H1 (cell line): ENCODE data around the gene NBAS. TPM values are rescaled to one million over a fixed set of nuclear protein-coding genes. Genes with fewer than 3 reads are reported as not detected.

Experiments used
- ASH2L ChIP-seq: fragments of 200-600, 300-600 bp; sonication (generic); IDR thresholded peaks from one replicate; pipeline ENCODE4 v1.7.1; 2017; ENCODE audit warnings: low read length
- BCL11A ChIP-seq, 2 experiments: IDR thresholded peaks; one replicate each; pipeline ENCODE4 v1.6.1; 2011; ENCODE audit warnings: low read depth in 2 of 2, low read length in 2 of 2, mild to moderate bottlenecking in 2 of 2
- FOSL1 ChIP-seq: IDR thresholded peaks from 2 replicates; pipeline ENCODE4 v1.6.1; 2011; ENCODE audit warnings: mild to moderate bottlenecking, low read depth, low read length, moderate library complexity; ENCODE audit not compliant: insufficient read depth
- KDM5A ChIP-seq: fragments of 200-600 bp; IDR thresholded peaks from 2 replicates; pipeline ENCODE4 v1.7.1; 2012; ENCODE audit warnings: mild to moderate bottlenecking, low read length, inconsistent platforms, mixed read lengths
- RBBP5 ChIP-seq: IDR thresholded peaks from 2 replicates; pipeline ENCODE4 v1.7.1; 2012; ENCODE audit warnings: low read depth, mild to moderate bottlenecking, inconsistent platforms, low read length, moderate library complexity, borderline replicate concordance
- SAP30 ChIP-seq: fragments of 300-600 bp; sonication (generic); IDR thresholded peaks from 2 replicates; pipeline ENCODE4 v1.7.1; 2012; ENCODE audit warnings: low read length, moderate library complexity, mild to moderate bottlenecking, inconsistent platforms; ENCODE audit not compliant: insufficient read depth, insufficient replicate concordance
- SRF ChIP-seq: IDR thresholded peaks from 2 replicates; pipeline ENCODE4 v1.6.1; 2011; ENCODE audit warnings: mild to moderate bottlenecking, low read depth, low read length, moderate library complexity
- TEAD4 ChIP-seq: IDR thresholded peaks from 2 replicates; pipeline ENCODE4 v1.6.1; 2012; ENCODE audit warnings: low read depth, low read length, inconsistent platforms, mixed read lengths
- polyA plus RNA-seq, 7 experiments: library from polyadenylated mRNA; depleted of rRNA in 3 of 7; stranded (reverse) in 5 of 7; unstranded in 2 of 7; fragments of >200 nt in 5 of 7; fragments of 200-250 nt in 2 of 7; gene quantifications; 1 replicate in 5 of 7; 2 replicates in 1 of 7; 4 replicates in 1 of 7; pipeline versions ENCODE4 v1.2.1 to v1.2.3, GENCODE V29; 2011 to 2013; ENCODE audit warnings: missing spikeins in 2 of 7, mixed read lengths in 2 of 7
- total RNA-seq: library from RNA; stranded (reverse); fragmentation: NEBNext Ultra II Directional; extraction: Animal tissue kit (Norgen Biotek cat#: 25700); gene quantifications from 2 replicates; pipeline ENCODE4 v1.2.1, GENCODE V29; 2021
- TF ChIP-seq, protein P1 (sequence below): fragments of 300-600 bp; sonication (generic); IDR thresholded peaks from 2 replicates; pipeline ENCODE4 v1.7.1; 2012; ENCODE audit warnings: low read length, moderate library complexity, mild to moderate bottlenecking, inconsistent platforms; ENCODE audit not compliant: insufficient replicate concordance
- TF ChIP-seq, protein P2 (sequence below): IDR thresholded peaks from 2 replicates; pipeline ENCODE4 v1.6.1; 2011; ENCODE audit warnings: low read length, improper control_type of control experiment

NBAS gene
- total and polyA plus RNA-seq, 2 of the 8 experiments (the other 6 are each of a cell fraction or from before 2014, with no cell fraction given), result 19.6 to 34.8 TPM

DNA sequence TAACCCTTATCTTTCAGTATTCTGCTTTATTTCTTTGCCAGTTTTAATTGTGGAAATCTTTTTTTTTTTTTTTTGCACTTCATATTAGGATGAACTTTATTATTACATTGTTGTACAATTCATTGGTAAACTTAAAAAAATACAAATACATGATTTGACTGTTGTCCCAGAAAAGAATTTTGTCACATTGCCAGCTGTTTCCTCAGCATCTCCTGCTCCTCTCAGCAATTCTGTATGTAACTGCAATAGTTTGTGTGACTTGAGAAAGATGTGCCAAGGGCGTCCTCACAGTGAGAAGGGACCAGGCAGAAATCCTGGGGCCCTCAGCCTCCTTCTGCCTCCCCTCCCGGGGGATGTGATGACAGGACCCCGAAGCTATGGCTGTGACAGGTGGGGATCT, 254.4 kb downstream of the NBAS start (continued):
- TF ChIP-seq, protein P1, sequence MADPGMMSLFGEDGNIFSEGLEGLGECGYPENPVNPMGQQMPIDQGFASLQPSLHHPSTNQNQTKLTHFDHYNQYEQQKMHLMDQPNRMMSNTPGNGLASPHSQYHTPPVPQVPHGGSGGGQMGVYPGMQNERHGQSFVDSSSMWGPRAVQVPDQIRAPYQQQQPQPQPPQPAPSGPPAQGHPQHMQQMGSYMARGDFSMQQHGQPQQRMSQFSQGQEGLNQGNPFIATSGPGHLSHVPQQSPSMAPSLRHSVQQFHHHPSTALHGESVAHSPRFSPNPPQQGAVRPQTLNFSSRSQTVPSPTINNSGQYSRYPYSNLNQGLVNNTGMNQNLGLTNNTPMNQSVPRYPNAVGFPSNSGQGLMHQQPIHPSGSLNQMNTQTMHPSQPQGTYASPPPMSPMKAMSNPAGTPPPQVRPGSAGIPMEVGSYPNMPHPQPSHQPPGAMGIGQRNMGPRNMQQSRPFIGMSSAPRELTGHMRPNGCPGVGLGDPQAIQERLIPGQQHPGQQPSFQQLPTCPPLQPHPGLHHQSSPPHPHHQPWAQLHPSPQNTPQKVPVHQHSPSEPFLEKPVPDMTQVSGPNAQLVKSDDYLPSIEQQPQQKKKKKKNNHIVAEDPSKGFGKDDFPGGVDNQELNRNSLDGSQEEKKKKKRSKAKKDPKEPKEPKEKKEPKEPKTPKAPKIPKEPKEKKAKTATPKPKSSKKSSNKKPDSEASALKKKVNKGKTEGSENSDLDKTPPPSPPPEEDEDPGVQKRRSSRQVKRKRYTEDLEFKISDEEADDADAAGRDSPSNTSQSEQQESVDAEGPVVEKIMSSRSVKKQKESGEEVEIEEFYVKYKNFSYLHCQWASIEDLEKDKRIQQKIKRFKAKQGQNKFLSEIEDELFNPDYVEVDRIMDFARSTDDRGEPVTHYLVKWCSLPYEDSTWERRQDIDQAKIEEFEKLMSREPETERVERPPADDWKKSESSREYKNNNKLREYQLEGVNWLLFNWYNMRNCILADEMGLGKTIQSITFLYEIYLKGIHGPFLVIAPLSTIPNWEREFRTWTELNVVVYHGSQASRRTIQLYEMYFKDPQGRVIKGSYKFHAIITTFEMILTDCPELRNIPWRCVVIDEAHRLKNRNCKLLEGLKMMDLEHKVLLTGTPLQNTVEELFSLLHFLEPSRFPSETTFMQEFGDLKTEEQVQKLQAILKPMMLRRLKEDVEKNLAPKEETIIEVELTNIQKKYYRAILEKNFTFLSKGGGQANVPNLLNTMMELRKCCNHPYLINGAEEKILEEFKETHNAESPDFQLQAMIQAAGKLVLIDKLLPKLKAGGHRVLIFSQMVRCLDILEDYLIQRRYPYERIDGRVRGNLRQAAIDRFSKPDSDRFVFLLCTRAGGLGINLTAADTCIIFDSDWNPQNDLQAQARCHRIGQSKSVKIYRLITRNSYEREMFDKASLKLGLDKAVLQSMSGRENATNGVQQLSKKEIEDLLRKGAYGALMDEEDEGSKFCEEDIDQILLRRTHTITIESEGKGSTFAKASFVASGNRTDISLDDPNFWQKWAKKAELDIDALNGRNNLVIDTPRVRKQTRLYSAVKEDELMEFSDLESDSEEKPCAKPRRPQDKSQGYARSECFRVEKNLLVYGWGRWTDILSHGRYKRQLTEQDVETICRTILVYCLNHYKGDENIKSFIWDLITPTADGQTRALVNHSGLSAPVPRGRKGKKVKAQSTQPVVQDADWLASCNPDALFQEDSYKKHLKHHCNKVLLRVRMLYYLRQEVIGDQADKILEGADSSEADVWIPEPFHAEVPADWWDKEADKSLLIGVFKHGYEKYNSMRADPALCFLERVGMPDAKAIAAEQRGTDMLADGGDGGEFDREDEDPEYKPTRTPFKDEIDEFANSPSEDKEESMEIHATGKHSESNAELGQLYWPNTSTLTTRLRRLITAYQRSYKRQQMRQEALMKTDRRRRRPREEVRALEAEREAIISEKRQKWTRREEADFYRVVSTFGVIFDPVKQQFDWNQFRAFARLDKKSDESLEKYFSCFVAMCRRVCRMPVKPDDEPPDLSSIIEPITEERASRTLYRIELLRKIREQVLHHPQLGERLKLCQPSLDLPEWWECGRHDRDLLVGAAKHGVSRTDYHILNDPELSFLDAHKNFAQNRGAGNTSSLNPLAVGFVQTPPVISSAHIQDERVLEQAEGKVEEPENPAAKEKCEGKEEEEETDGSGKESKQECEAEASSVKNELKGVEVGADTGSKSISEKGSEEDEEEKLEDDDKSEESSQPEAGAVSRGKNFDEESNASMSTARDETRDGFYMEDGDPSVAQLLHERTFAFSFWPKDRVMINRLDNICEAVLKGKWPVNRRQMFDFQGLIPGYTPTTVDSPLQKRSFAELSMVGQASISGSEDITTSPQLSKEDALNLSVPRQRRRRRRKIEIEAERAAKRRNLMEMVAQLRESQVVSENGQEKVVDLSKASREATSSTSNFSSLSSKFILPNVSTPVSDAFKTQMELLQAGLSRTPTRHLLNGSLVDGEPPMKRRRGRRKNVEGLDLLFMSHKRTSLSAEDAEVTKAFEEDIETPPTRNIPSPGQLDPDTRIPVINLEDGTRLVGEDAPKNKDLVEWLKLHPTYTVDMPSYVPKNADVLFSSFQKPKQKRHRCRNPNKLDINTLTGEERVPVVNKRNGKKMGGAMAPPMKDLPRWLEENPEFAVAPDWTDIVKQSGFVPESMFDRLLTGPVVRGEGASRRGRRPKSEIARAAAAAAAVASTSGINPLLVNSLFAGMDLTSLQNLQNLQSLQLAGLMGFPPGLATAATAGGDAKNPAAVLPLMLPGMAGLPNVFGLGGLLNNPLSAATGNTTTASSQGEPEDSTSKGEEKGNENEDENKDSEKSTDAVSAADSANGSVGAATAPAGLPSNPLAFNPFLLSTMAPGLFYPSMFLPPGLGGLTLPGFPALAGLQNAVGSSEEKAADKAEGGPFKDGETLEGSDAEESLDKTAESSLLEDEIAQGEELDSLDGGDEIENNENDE, result no peak
- TF ChIP-seq RBBP5 (no peak), SRF (no peak), FOSL1 (no peak), TEAD4 (no peak), BCL11A (IDR thresholded peaks at IDR 0.05; ENCODE audit: low read depth in 2 of 2, low read length in 2 of 2) (no peak), ASH2L (no peak), KDM5A (no peak), SAP30 (no peak)
- TF ChIP-seq, protein P2, sequence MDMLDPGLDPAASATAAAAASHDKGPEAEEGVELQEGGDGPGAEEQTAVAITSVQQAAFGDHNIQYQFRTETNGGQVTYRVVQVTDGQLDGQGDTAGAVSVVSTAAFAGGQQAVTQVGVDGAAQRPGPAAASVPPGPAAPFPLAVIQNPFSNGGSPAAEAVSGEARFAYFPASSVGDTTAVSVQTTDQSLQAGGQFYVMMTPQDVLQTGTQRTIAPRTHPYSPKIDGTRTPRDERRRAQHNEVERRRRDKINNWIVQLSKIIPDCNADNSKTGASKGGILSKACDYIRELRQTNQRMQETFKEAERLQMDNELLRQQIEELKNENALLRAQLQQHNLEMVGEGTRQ, result no peak
